B cell (primary cell): ENCODE results near the gene CACNA1A. TPM values are rescaled to one million over a fixed set of nuclear protein-coding genes. Genes with fewer than 3 reads are reported as not detected.

Experiments
- ATAC-seq: fragments of 200-7000 bp; cut with Tn5 transposase; one replicate; pipeline ENCODE4 v1.10.0; 2021; ENCODE audit warnings: low read depth, mild to moderate bottlenecking, moderate number of reproducible peaks, moderate library complexity
- CTCF ChIA-PET: fragments of 350-600 bp; sonication (Branson Sonifier 250); formaldehyde crosslinking; loops from one replicate; lab custom pipeline; 2021; ENCODE audit warnings: antibody characterized with exemption, inconsistent platforms; lab: Charles Lee
- POLR2A ChIA-PET: fragments of 350-600 bp; sonication (Branson Sonifier 250); formaldehyde crosslinking; loops from one replicate; lab custom pipeline; 2021; ENCODE audit warnings: antibody characterized with exemption; lab: Charles Lee
- DNase-seq: peaks from one replicate; pipeline ENCODE4 v3.0.0; 2013
- H2AFZ ChIP-seq: 2 replicates; pipeline ENCODE4 v1.6.1; 2012; ENCODE audit warnings: mild to moderate bottlenecking, low read depth, low read length; ENCODE audit not compliant: insufficient read depth, poor library complexity, severe bottlenecking
- H3K27ac ChIP-seq, 2 donors: 1 replicate in 1 of 2; 2 replicates in 1 of 2; pipeline ENCODE4 v1.5.1; 2012 to 2013; ENCODE audit warnings: low read length in 2 of 2, mild to moderate bottlenecking in 2 of 2, moderate library complexity in 1 of 2
- H3K27me3 ChIP-seq, 4 experiments: fragments of 200-600 bp in 1 of 4; sonication (generic) in 1 of 4; replicated peaks in 1 of 4; 1 replicate in 2 of 4; 2 replicates in 2 of 4; pipeline versions ENCODE4 v1.6.1 to v1.7.0; 2013 to 2016; ENCODE audit warnings: low read length in 3 of 4, mild to moderate bottlenecking in 2 of 4, mixed read lengths in 1 of 4, moderate library complexity in 1 of 4; ENCODE audit not compliant: insufficient read depth in 4 of 4, control insufficient read depth in 3 of 4; ENCODE audit errors: control extremely low read depth in 1 of 4
- H3K36me3 ChIP-seq, 2 experiments: replicated peaks in 1 of 2; 1 replicate in 1 of 2; 2 replicates in 1 of 2; pipeline versions ENCODE4 v1.6.1 to v1.7.1; 2013; ENCODE audit warnings: low read length in 1 of 2; ENCODE audit not compliant: insufficient read depth in 2 of 2, control insufficient read depth in 1 of 2; ENCODE audit errors: control extremely low read depth in 1 of 2, extremely low read depth in 1 of 2
- H3K4me1 ChIP-seq, 2 donors: fragments of 200-600 bp in 1 of 2; sonication (generic) in 1 of 2; 1 replicate in 1 of 2; 2 replicates in 1 of 2; pipeline versions ENCODE4 v1.5.1 to v1.6.1; 2013 to 2017; ENCODE audit warnings: low read length in 2 of 2; ENCODE audit not compliant: control insufficient read depth in 2 of 2, insufficient read depth in 2 of 2
- H3K4me2 ChIP-seq: replicated peaks from 2 replicates; pipeline ENCODE3; 2012; ENCODE audit warnings: mild to moderate bottlenecking, low read depth, low read length; ENCODE audit not compliant: poor library complexity, severe bottlenecking
- H3K4me3 ChIP-seq, 5 experiments: fragments of 200-600 bp in 1 of 5; sonication (generic) in 1 of 5; 1 replicate in 3 of 5; 2 replicates in 2 of 5; pipeline versions ENCODE4 v1.5.1 to v1.7.0; 2011 to 2016; ENCODE audit warnings: low read length in 4 of 5, mild to moderate bottlenecking in 4 of 5, low read depth in 2 of 5, control low read depth in 1 of 5, moderate library complexity in 1 of 5; ENCODE audit not compliant: insufficient read depth in 1 of 5; ENCODE audit errors: control extremely low read depth in 1 of 5, extremely low read depth in 1 of 5
- H3K79me2 ChIP-seq: fragments of 200-600 bp; sonication (generic); one replicate; pipeline ENCODE4 v1.6.0; 2016; ENCODE audit warnings: low read length; ENCODE audit not compliant: control insufficient read depth, insufficient read depth
- H3K9ac ChIP-seq: fragments of 200-600 bp; sonication (generic); 2 replicates; pipeline ENCODE4 v1.6.1; 2017; ENCODE audit warnings: mild to moderate bottlenecking, low read length, moderate library complexity
- H3K9me3 ChIP-seq, 3 donors: one replicate each; pipeline versions ENCODE4 v1.6.1 to v1.7.1; 2013; ENCODE audit warnings: low read length in 2 of 3; ENCODE audit not compliant: control insufficient read depth in 2 of 3, insufficient read depth in 1 of 3; ENCODE audit errors: control extremely low read depth in 1 of 3
- H4K20me1 ChIP-seq: 2 replicates; pipeline ENCODE4 v1.6.0; 2012; ENCODE audit warnings: mild to moderate bottlenecking, low read length; ENCODE audit not compliant: insufficient read depth, control insufficient read depth, poor library complexity, severe bottlenecking
- H3K27ac Mint-ChIP-seq: one replicate; pipeline ENCODE4 v1.8.0; 2021; ENCODE audit warnings: mixed read lengths
- H3K27me3 Mint-ChIP-seq: one replicate; pipeline ENCODE4 v1.8.0; 2021; ENCODE audit warnings: mixed read lengths
- H3K4me1 Mint-ChIP-seq: one replicate; pipeline ENCODE4 v1.8.0; 2021; ENCODE audit warnings: mixed read lengths
- H3K4me3 Mint-ChIP-seq: one replicate; pipeline ENCODE4 v1.8.0; 2021; ENCODE audit warnings: mixed read lengths
- H3K9me3 Mint-ChIP-seq: one replicate; pipeline ENCODE4 v1.8.0; 2022; ENCODE audit warnings: mixed read lengths; ENCODE audit not compliant: insufficient read depth
- CTCF ChIP-seq: fragments of 200-600 bp; IDR thresholded peaks from one replicate; pipeline ENCODE4 v1.8.0; 2022; ENCODE audit warnings: antibody characterized with exemption, mild to moderate bottlenecking
- EZH2 ChIP-seq: IDR thresholded peaks from 2 replicates; pipeline ENCODE4 v1.6.1; 2012; ENCODE audit warnings: borderline replicate concordance, low read depth, mild to moderate bottlenecking, moderate library complexity, low read length; ENCODE audit not compliant: insufficient read depth, poor library complexity, severe bottlenecking
- WGBS: methylation state at CpG from one replicate; pipeline ENCODE4 v1.1.5; 2013; ENCODE audit warnings: missing lambda C conversion rate; ENCODE audit not compliant: insufficient coverage; 5-methylcytosine and 5-hydroxymethylcytosine counted together
- intact Hi-C: fragments of 100-400 bp; cut with micrococcal nuclease; formaldehyde crosslinking; loops from one replicate; pipeline ENCODE4 v1.10.0; 2022
- polyA plus RNA-seq: library from polyadenylated mRNA; depleted of rRNA; stranded (reverse); fragments of >200 nt; gene quantifications from 2 replicates; pipeline ENCODE4 v1.2.3, GENCODE V29; 2012
- total RNA-seq, 2 donors: library from RNA; stranded (reverse); fragments of 120-200 nt in 1 of 2; gene quantifications; 1 replicate in 1 of 2; 2 replicates in 1 of 2; pipeline versions ENCODE4 v1.2.3 to v1.2.4, GENCODE V29; 2013 to 2022

Gene CACNA1A
- total and polyA plus RNA-seq, 2 donors (not counting 1 experiment from before 2014, with no cell fraction given), result 1.2 to 1.3 TPM

GRCh38 chr19:13356686-13357280 is 149.5 kb downstream of the CACNA1A start:
- peaks cover 7% of the 10 kb centered on the region for H3K9me3 Mint-ChIP-seq
- no CpG with 5 or more reads among the region's 9 CpGs for WGBS
- H3K27me3 Mint-ChIP-seq, result peaks cover 27% of the 10 kb centered on the region
- intact Hi-C loops, result no loop called here
- TF ChIP-seq CTCF (no peak), EZH2 (no peak)
- Histone ChIP-seq H3K27ac (no peak overlapping the region), H3K79me2 (no peaks in the 10 kb centered on the region), H3K36me3 (no peaks in the 10 kb centered on the region), H3K4me3 (no peak overlapping the region), H3K9me3 (peaks cover 0 to 21% (median 8%) of the 10 kb centered on the region in 3 donors), H3K4me2 (no peak overlapping the region), H2AFZ (no peak overlapping the region), H3K27me3 (peaks cover 0 to 9% (median 4%) of the 10 kb centered on the region in 4 experiments), H3K4me1 (no peaks in the 10 kb centered on the region), H4K20me1 (no peaks in the 10 kb centered on the region), H3K9ac (no peak overlapping the region)
- ChIA-PET CTCF (no interaction called here), POLR2A (no interaction called here)
- H3K4me3 Mint-ChIP-seq, result no peak overlapping the region
- H3K27ac Mint-ChIP-seq, result no peak overlapping the region
- DNase-seq (no peak), ATAC-seq (no peak)
- no peaks in the 10 kb centered on the region for H3K4me1 Mint-ChIP-seq

DNA sequence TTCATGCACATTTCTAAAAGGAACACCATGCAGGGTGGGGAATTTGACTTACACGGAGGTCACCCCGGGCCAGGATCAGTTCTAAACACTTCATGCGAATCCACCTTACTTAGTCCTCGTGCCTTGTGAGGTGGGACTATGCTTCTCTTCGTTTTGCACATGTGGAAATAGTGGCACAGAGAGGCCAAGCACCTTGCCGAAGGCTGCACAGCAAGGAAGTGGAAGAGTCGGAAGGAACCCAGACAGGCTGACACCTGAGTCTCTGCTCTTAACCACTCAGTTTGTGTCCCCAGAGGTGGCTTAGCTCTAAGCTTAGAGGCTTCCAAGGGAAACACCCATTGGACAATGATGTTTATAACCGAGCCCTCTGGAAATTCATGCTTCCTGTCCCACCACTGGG is 150.1 kb downstream of the CACNA1A start:
- Mint-ChIP-seq H3K27me3 (peaks cover 23% of the 10 kb centered on the region), H3K4me3 (no peak overlapping the region), H3K4me1 (no peaks in the 10 kb centered on the region), H3K9me3 (peaks cover 9% of the 10 kb centered on the region), H3K27ac (no peak overlapping the region)
- Histone ChIP-seq H3K27ac (no peak overlapping the region), H3K4me3 (no peak overlapping the region), H2AFZ (no peak overlapping the region), H3K4me1 (no peaks in the 10 kb centered on the region), H3K79me2 (no peaks in the 10 kb centered on the region), H3K36me3 (no peaks in the 10 kb centered on the region), H3K9me3 (peaks cover 0 to 20% (median 8%) of the 10 kb centered on the region in 3 donors), H4K20me1 (no peaks in the 10 kb centered on the region), H3K9ac (no peak overlapping the region), H3K4me2 (no peak overlapping the region), H3K27me3 (peaks cover 0 to 8% (median 2%) of the 10 kb centered on the region in 4 experiments)
- DNase-seq, result no peak
- ChIA-PET POLR2A (no interaction called here), CTCF (no interaction called here)
- intact Hi-C loops, result no loop called here
- no peak for ATAC-seq
- 83% methylated on average over 8 of the region's 8 CpGs for WGBS
- TF ChIP-seq EZH2 (no peak), CTCF (no peak)
